IMR-90 (cell line): Measurements from ENCODE around the gene AGBL1. TPM values are rescaled to one million over a fixed set of nuclear protein-coding genes. Genes with fewer than 3 reads are reported as not detected.

Experiments
- ATAC-seq: fragments of 200-7000 bp; cut with Tn5 transposase; 2 replicates; pipeline ENCODE4 v1.9.1; 2020; ENCODE audit warnings: low read depth, mild to moderate bottlenecking, moderate library complexity
- BruUV-seq: library from RNA; stranded (reverse); fragments of 400-500 nt; replicated peaks from 2 replicates; lab custom pipeline; 2021; lab: Mats Ljungman, UMichigan
- CTCF ChIA-PET: fragments of 300-600 bp; formaldehyde crosslinking; extraction: SDS; loops from one replicate; lab custom pipeline; 2021; ENCODE audit warnings: antibody characterized with exemption; lab: Yijun Ruan, JAX
- POLR2A ChIA-PET: fragments of 300-600 bp; sonication (Branson Sonifier 250); formaldehyde crosslinking; loops from one replicate; lab custom pipeline; 2022; ENCODE audit warnings: antibody characterized with exemption; ENCODE audit not compliant: unreplicated experiment; lab: Charles Lee
- DNase-seq: peaks from one replicate; pipeline ENCODE4 v3.0.0; 2013
- H2AFZ ChIP-seq: replicated peaks from 2 replicates; pipeline ENCODE3; 2013; ENCODE audit warnings: low read length, mild to moderate bottlenecking; ENCODE audit not compliant: poor library complexity
- H2AK5ac ChIP-seq: 2 replicates; pipeline ENCODE4 v1.6.1; 2013; ENCODE audit warnings: low read depth, low read length, inconsistent platforms
- H2AK9ac ChIP-seq: replicated peaks from 2 replicates; pipeline ENCODE3; 2013; ENCODE audit warnings: mild to moderate bottlenecking, low read depth, low read length, moderate library complexity; ENCODE audit not compliant: poor library complexity
- H2BK120ac ChIP-seq: 2 replicates; pipeline ENCODE4 v1.6.1; 2013; ENCODE audit warnings: low read depth, low read length, inconsistent platforms
- H2BK15ac ChIP-seq: 3 replicates; pipeline ENCODE4 v1.6.1; 2013; ENCODE audit warnings: low read depth, low read length, inconsistent platforms
- H2BK20ac ChIP-seq: 2 replicates; pipeline ENCODE4 v1.6.1; 2013; ENCODE audit warnings: low read depth, mild to moderate bottlenecking, inconsistent platforms, low read length, moderate library complexity
- H2BK5ac ChIP-seq: 2 replicates; pipeline ENCODE4 v1.6.1; 2013; ENCODE audit warnings: mild to moderate bottlenecking, low read depth, low read length, inconsistent platforms; ENCODE audit not compliant: poor library complexity, severe bottlenecking
- H3K14ac ChIP-seq: replicated peaks from 2 replicates; pipeline ENCODE4 v1.6.1; 2013; ENCODE audit warnings: low read depth, low read length, inconsistent platforms
- H3K18ac ChIP-seq: 2 replicates; pipeline ENCODE4 v1.6.1; 2013; ENCODE audit warnings: low read depth, low read length, control low read depth
- H3K23ac ChIP-seq: 2 replicates; pipeline ENCODE4 v1.6.1; 2013; ENCODE audit warnings: low read depth, low read length, inconsistent platforms
- H3K27ac ChIP-seq: 2 replicates; pipeline ENCODE4 v1.5.1; 2013; ENCODE audit warnings: mild to moderate bottlenecking, control low read depth, low read length; ENCODE audit not compliant: insufficient read depth
- H3K27me3 ChIP-seq: 2 replicates; pipeline ENCODE4 v1.6.1; 2013; ENCODE audit warnings: low read length; ENCODE audit not compliant: control insufficient read depth, insufficient read depth
- H3K36me3 ChIP-seq: 2 replicates; pipeline ENCODE4 v1.6.1; 2013; ENCODE audit warnings: low read length, mixed read lengths; ENCODE audit not compliant: control insufficient read depth, insufficient read depth
- H3K4ac ChIP-seq: 2 replicates; pipeline ENCODE4 v1.6.1; 2013; ENCODE audit warnings: low read depth, low read length, inconsistent platforms
- H3K4me1 ChIP-seq: 2 replicates; pipeline ENCODE4 v1.6.1; 2013; ENCODE audit warnings: low read length, mixed read lengths; ENCODE audit not compliant: control insufficient read depth, insufficient read depth
- H3K4me2 ChIP-seq: 2 replicates; pipeline ENCODE4 v1.6.1; 2013; ENCODE audit warnings: low read depth, mild to moderate bottlenecking, control low read depth, low read length, moderate library complexity
- H3K4me3 ChIP-seq: 2 replicates; pipeline ENCODE4 v1.5.1; 2013; ENCODE audit warnings: low read depth, mild to moderate bottlenecking, control low read depth, low read length, moderate library complexity; ENCODE audit not compliant: insufficient read depth
- H3K56ac ChIP-seq: 2 replicates; pipeline ENCODE4 v1.6.1; 2013; ENCODE audit warnings: low read length, inconsistent platforms; ENCODE audit not compliant: insufficient read depth; ENCODE audit errors: extremely low read depth
- H3K79me1 ChIP-seq, 2 experiments: 2 replicates each; pipeline ENCODE4 v1.6.1; 2013; ENCODE audit warnings: low read length in 2 of 2, inconsistent platforms in 1 of 2, low read depth in 1 of 2
- H3K9ac ChIP-seq: 2 replicates; pipeline ENCODE4 v1.6.1; 2013; ENCODE audit warnings: low read depth, low read length, control low read depth
- H3K9me1 ChIP-seq: 2 replicates; pipeline ENCODE4 v1.6.1; 2013; ENCODE audit warnings: low read length, inconsistent platforms; ENCODE audit not compliant: insufficient read depth
- H3K9me3 ChIP-seq: 2 replicates; pipeline ENCODE4 v1.6.1; 2013; ENCODE audit warnings: low read length; ENCODE audit not compliant: control insufficient read depth, insufficient read depth
- H4K20me1 ChIP-seq: 2 replicates; pipeline ENCODE4 v1.6.1; 2013; ENCODE audit warnings: low read length, inconsistent platforms; ENCODE audit not compliant: insufficient read depth
- H4K5ac ChIP-seq: 2 replicates; pipeline ENCODE4 v1.6.1; 2013; ENCODE audit warnings: mild to moderate bottlenecking, low read depth, low read length, control low read depth
- H4K8ac ChIP-seq, 2 experiments: 2 replicates each; pipeline ENCODE4 v1.6.1; 2013; ENCODE audit warnings: low read depth in 2 of 2, low read length in 2 of 2, control low read depth in 1 of 2, inconsistent platforms in 1 of 2
- H4K91ac ChIP-seq: 2 replicates; pipeline ENCODE4 v1.6.1; 2013; ENCODE audit warnings: low read depth, low read length, inconsistent platforms; ENCODE audit not compliant: insufficient read depth
- BHLHE40 ChIP-seq: fragments of 150-350 bp; IDR thresholded peaks from 2 replicates; pipeline ENCODE4 v1.6.1; 2016; ENCODE audit warnings: mild to moderate bottlenecking, low read depth, low read length
- CHD1 ChIP-seq: IDR thresholded peaks from 2 replicates; pipeline ENCODE4 v1.6.1; 2012; ENCODE audit warnings: low read depth, low read length, improper control_type of control experiment
- FOS ChIP-seq: fragments of 150-350 bp; IDR thresholded peaks from 2 replicates; pipeline ENCODE4 v1.6.1; 2016; ENCODE audit warnings: low read depth, low read length
- MAZ ChIP-seq: IDR thresholded peaks from 2 replicates; pipeline ENCODE4 v1.6.1; 2012; ENCODE audit warnings: low read depth, mild to moderate bottlenecking, low read length, improper control_type of control experiment, moderate library complexity, borderline replicate concordance
- NFE2L2 ChIP-seq: fragments of 150-350 bp; IDR thresholded peaks from 2 replicates; pipeline ENCODE4 v1.6.1; 2016; ENCODE audit warnings: low read depth, mild to moderate bottlenecking, low read length
- POLR2A ChIP-seq: IDR thresholded peaks from 2 replicates; pipeline ENCODE4 v1.6.1; 2012; ENCODE audit warnings: mild to moderate bottlenecking, low read depth, low read length
- RAD21 ChIP-seq: IDR thresholded peaks from 2 replicates; pipeline ENCODE4 v1.6.1; 2012; ENCODE audit warnings: low read length, improper control_type of control experiment
- RFX5 ChIP-seq: IDR thresholded peaks from 2 replicates; pipeline ENCODE4 v1.8.0; 2012; ENCODE audit warnings: low read depth, mild to moderate bottlenecking, low read length, moderate library complexity
- SMC3 ChIP-seq: fragments of 150-350 bp; IDR thresholded peaks from 2 replicates; pipeline ENCODE4 v1.6.1; 2016; ENCODE audit warnings: low read depth, mild to moderate bottlenecking, antibody characterized with exemption, low read length, moderate library complexity
- WGBS, 2 experiments: methylation state at CpG; one replicate each; pipeline versions ENCODE4 v1.1.5 to v1.1.7; 2013; ENCODE audit warnings: missing lambda C conversion rate in 2 of 2; ENCODE audit not compliant: insufficient read length in 1 of 2; ENCODE audit errors: extremely low coverage in 2 of 2; 5-methylcytosine and 5-hydroxymethylcytosine counted together
- dilution Hi-C: fragments of 300-500 bp; cut with HindIII; formaldehyde crosslinking; loops from one replicate; pipeline ENCODE4 v1.14.3; 2018; ENCODE audit warnings: low sequenced_read_pairs; ENCODE audit not compliant: unreplicated experiment
- in situ Hi-C: fragments of 300-500 bp; cut with MboI; formaldehyde crosslinking; loops from 3 replicates; pipeline ENCODE4 v1.14.3; 2019; ENCODE audit warnings: low sequenced_read_pairs, inconsistent platforms, mixed read lengths
- intact Hi-C: fragments of 100-400 bp; cut with micrococcal nuclease; formaldehyde crosslinking; loops from 2 replicates; pipeline ENCODE4 v1.10.0; 2022
- polyA plus RNA-seq, 3 experiments: library from polyadenylated mRNA; depleted of rRNA; stranded (reverse); fragments of >200 nt; gene quantifications; 2 replicates each; pipeline ENCODE4 v1.2.3, GENCODE V29; 2012; ENCODE audit warnings: low replicate concordance in 1 of 3
- total RNA-seq: library from RNA; depleted of rRNA; stranded (reverse); fragments of >200 nt; gene quantifications from 2 replicates; pipeline ENCODE4 v1.2.3, GENCODE V29; 2012
- TF ChIP-seq, protein P1 (sequence below): fragments of 150-350 bp; IDR thresholded peaks from 2 replicates; pipeline ENCODE4 v1.6.1; 2016; ENCODE audit warnings: low read depth, mild to moderate bottlenecking, low read length, moderate library complexity, borderline replicate concordance

AGBL1 gene
- total and polyA plus RNA-seq, 2 of the 4 experiments (the other 2 are of a cell fraction) = not detected

DNA sequence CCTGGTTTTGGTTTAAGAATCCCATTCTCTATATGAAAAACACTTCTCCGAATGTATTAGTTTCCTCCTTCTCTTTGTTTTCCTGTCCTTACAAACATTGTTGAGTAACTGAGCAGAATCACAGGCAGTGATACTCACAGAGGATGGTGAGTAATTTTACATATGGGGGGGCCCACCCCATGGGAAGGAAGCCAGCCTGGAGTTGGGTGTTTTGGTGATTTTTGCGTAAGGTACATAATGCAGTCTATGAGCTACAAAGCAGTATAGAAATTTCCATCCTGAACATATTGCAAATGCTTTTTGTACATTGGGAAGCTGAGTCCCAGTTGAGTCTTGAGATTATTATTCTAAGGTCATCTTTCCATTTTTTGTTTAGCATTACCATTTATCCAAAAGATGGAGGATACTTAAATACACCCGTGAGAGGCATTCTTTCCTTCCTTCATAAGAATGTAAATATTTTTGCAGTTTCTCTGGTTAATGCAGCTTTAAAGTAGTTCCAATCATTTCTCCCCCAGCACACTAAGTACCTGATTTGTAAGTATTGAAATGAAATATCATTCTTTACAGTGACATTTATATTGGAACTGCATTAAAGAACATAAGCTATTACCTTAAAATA is 476.8 kb downstream of the AGBL1 start:
- Histone ChIP-seq H3K4me3 (no peak overlapping the region), H3K9ac (no peak overlapping the region), H3K14ac (no peak overlapping the region), H4K8ac (no peak overlapping the region), H3K79me1 (no peaks in the 10 kb centered on the region), H3K4me2 (no peak overlapping the region), H3K36me3 (no peaks in the 10 kb centered on the region), H3K4ac (no peak overlapping the region), H3K9me1 (no peaks in the 10 kb centered on the region), H2AK9ac (no peak overlapping the region), H2AFZ (no peak overlapping the region), H3K18ac (no peak overlapping the region), H3K27ac (no peak overlapping the region), H2BK5ac (no peak overlapping the region), H3K56ac (no peak overlapping the region), H2BK120ac (no peak overlapping the region), H2BK15ac (no peak overlapping the region), H2BK20ac (no peak overlapping the region), H3K4me1 (no peaks in the 10 kb centered on the region), H3K23ac (no peak overlapping the region), H4K20me1 (no peaks in the 10 kb centered on the region), H3K27me3 (no peaks in the 10 kb centered on the region), H2AK5ac (no peak overlapping the region), H4K91ac (no peak overlapping the region), H4K5ac (no peak overlapping the region), H3K9me3 (peaks cover 15% of the 10 kb centered on the region)
- no peak for ATAC-seq
- dilution Hi-C loops = no loop called here
- no peak for DNase-seq
- intact Hi-C loops = no loop called here
- CTCF ChIA-PET = no interaction called here
- POLR2A ChIA-PET = no interaction called here
- BruUV-seq = no TSS peak
- WGBS, 2 experiments = no CpG with 5 or more reads among the region's 3 CpGs
- TF ChIP-seq NFE2L2 (no peak), BHLHE40 (no peak), CHD1 (no peak), SMC3 (no peak), FOS (no peak), MAZ (no peak), RAD21 (no peak), POLR2A (no peak), RFX5 (no peak)
- TF ChIP-seq, protein P1, sequence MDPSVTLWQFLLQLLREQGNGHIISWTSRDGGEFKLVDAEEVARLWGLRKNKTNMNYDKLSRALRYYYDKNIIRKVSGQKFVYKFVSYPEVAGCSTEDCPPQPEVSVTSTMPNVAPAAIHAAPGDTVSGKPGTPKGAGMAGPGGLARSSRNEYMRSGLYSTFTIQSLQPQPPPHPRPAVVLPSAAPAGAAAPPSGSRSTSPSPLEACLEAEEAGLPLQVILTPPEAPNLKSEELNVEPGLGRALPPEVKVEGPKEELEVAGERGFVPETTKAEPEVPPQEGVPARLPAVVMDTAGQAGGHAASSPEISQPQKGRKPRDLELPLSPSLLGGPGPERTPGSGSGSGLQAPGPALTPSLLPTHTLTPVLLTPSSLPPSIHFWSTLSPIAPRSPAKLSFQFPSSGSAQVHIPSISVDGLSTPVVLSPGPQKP = no peak
- in situ Hi-C loops = no loop called here
